ENCODE measurements around the gene ZNF697. TPM values are rescaled to one million over a fixed set of nuclear protein-coding genes. Genes with fewer than 3 reads are reported as not detected.
A peak's percentile ranks its signal among the peaks of the same experiment; 100 is the strongest.

ZNF697 gene
- total RNA-seq, 1 donor from 2014 or later, result 46.1 TPM

DNA sequence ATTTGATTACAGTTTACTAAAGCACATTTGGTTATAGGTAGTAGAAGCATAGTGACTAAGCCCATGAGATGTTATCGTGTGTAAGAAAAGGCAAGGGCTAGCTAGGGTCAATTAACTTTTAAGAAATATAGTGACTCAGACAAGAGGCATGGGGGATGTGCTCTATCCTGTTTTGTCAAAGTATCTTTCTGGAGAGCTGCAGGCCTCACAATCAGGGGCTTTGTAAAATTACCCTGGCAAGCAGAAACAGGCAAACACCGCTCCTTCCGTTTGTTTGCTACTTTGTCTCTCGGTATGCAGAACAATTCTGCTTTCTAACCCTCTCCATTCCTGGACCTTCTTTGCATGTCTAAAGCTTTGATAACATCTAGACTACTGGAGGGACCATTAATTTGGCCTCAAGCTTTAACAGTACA is 26.1 kb upstream of the ZNF697 start:
- H2AFZ ChIP-seq (ENCODE audit: low read depth, low read length), result no peak overlapping the region
- DNase-seq (ENCODE audit: low read depth), result peak; percentile 59

DNA sequence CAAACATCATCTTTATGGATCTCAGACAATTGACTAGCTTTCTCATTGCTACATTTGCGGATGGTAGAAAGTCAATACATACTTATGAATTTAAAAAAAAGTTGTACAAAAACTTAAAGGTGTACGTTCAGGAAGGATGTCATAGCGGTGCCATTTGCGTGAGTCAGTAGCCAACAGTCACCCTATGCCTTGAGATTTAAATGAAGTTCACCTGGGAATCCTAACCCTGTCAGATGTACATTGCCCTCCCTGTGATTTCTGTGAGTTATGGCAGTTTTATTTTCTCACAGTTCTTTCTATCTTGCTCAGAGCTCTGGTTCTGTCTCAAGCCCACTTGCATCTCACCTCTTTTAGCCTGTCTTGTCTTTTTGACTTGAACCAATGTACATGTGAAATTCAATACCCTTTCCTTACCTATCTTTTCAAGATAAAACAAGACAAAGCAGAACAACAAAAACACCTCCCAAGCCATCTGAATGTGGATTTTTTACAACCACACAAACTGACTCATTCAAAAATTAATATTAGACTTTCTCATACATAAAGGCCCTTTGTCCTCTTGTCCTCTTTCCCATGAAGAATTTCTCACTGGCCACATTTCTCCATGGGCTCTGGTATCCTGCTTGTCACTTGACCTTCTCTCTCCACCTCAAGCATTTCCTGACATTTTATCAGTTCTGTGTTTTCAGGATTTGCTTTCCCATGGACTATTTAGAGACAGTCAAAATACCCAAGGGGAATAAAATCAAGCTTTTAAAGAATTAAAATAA is 25.3 kb upstream of the ZNF697 start:
- H3K36me3 ChIP-seq (ENCODE audit: insufficient read depth, low read length), result no peaks in the 10 kb centered on the region
- no peak overlapping the region for H3K4me3 ChIP-seq (ENCODE audit: insufficient read depth, low read depth, low read length)
- H3K27ac ChIP-seq (ENCODE audit: low read depth, low read length), result peak overlapping the region; percentile 39
- FAIRE-seq (no peak), DNase-seq (ENCODE audit: low read depth) (peak; percentile 54)
- no peak overlapping the region for H3K9ac ChIP-seq (ENCODE audit: low read length)
- H2AFZ ChIP-seq (ENCODE audit: low read depth, low read length), result no peak overlapping the region
- peak overlapping the region; percentile 77 for H3K27ac Mint-ChIP-seq (ENCODE audit: unreplicated experiment)
- peaks cover 22% of the 10 kb centered on the region for H3K4me1 ChIP-seq (ENCODE audit: insufficient read depth, low read length)
- no peak for TF ChIP-seq EZH2 (IDR thresholded peaks at IDR 0.05; ENCODE audit: insufficient read depth, low read length)
- TF ChIP-seq, protein P1, sequence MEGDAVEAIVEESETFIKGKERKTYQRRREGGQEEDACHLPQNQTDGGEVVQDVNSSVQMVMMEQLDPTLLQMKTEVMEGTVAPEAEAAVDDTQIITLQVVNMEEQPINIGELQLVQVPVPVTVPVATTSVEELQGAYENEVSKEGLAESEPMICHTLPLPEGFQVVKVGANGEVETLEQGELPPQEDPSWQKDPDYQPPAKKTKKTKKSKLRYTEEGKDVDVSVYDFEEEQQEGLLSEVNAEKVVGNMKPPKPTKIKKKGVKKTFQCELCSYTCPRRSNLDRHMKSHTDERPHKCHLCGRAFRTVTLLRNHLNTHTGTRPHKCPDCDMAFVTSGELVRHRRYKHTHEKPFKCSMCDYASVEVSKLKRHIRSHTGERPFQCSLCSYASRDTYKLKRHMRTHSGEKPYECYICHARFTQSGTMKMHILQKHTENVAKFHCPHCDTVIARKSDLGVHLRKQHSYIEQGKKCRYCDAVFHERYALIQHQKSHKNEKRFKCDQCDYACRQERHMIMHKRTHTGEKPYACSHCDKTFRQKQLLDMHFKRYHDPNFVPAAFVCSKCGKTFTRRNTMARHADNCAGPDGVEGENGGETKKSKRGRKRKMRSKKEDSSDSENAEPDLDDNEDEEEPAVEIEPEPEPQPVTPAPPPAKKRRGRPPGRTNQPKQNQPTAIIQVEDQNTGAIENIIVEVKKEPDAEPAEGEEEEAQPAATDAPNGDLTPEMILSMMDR (IDR thresholded peaks at IDR 0.05; ENCODE audit: insufficient read depth, low read depth, low read length), result no peak
- H3K4me1 Mint-ChIP-seq (ENCODE audit: low read depth, unreplicated experiment), result peaks cover 35% of the 10 kb centered on the region
- H3K9me3 ChIP-seq (ENCODE audit: insufficient read depth, low read depth, low read length), result no peaks in the 10 kb centered on the region
- H4K20me1 ChIP-seq (ENCODE audit: insufficient read depth, low read length), result no peaks in the 10 kb centered on the region
- peaks cover 2% of the 10 kb centered on the region for H3K9me3 Mint-ChIP-seq (ENCODE audit: unreplicated experiment)
- H3K79me2 ChIP-seq (ENCODE audit: insufficient read depth, low read length), result no peaks in the 10 kb centered on the region
- no peaks in the 10 kb centered on the region for H3K27me3 Mint-ChIP-seq (ENCODE audit: low read depth, unreplicated experiment)
- H3K27me3 ChIP-seq (ENCODE audit: insufficient read depth, low read length), result peaks cover 3% of the 10 kb centered on the region
- H3K36me3 Mint-ChIP-seq (ENCODE audit: low read depth, unreplicated experiment), result no peaks in the 10 kb centered on the region
- peak overlapping the region; percentile 72 for H3K4me2 ChIP-seq (ENCODE audit: low read length)
- H3K4me3 Mint-ChIP-seq (ENCODE audit: unreplicated experiment), result no peak overlapping the region

More for the DNA sequence above, 26.1 kb upstream of the ZNF697 start:
- Mint-ChIP-seq H3K4me1 (ENCODE audit: low read depth, unreplicated experiment) (peaks cover 35% of the 10 kb centered on the region), H3K36me3 (ENCODE audit: low read depth, unreplicated experiment) (no peaks in the 10 kb centered on the region), H3K9me3 (ENCODE audit: unreplicated experiment) (peaks cover 2% of the 10 kb centered on the region), H3K27ac (ENCODE audit: unreplicated experiment) (peak overlapping the region; percentile 77), H3K4me3 (ENCODE audit: unreplicated experiment) (peak overlapping the region; percentile 69), H3K27me3 (ENCODE audit: low read depth, unreplicated experiment) (no peaks in the 10 kb centered on the region)
- H3K27me3 ChIP-seq (ENCODE audit: insufficient read depth, low read length), result peaks cover 6% of the 10 kb centered on the region
- no peaks in the 10 kb centered on the region for H3K79me2 ChIP-seq (ENCODE audit: insufficient read depth, low read length)
- no peak overlapping the region for H3K4me3 ChIP-seq (ENCODE audit: insufficient read depth, low read depth, low read length)
- peaks cover 22% of the 10 kb centered on the region for H3K4me1 ChIP-seq (ENCODE audit: insufficient read depth, low read length)
- FAIRE-seq, result no peak
- H3K4me2 ChIP-seq (ENCODE audit: low read length), result peak overlapping the region; percentile 72
- TF ChIP-seq EZH2 (IDR thresholded peaks at IDR 0.05; ENCODE audit: insufficient read depth, low read length), result no peak
- TF ChIP-seq, protein P1 (IDR thresholded peaks at IDR 0.05; ENCODE audit: insufficient read depth, low read depth, low read length), result no peak
- H3K9me3 ChIP-seq (ENCODE audit: insufficient read depth, low read depth, low read length), result no peaks in the 10 kb centered on the region
- H3K27ac ChIP-seq (ENCODE audit: low read depth, low read length), result peak overlapping the region; percentile 39
- no peaks in the 10 kb centered on the region for H3K36me3 ChIP-seq (ENCODE audit: insufficient read depth, low read length)
- no peak overlapping the region for H3K9ac ChIP-seq (ENCODE audit: low read length)
- H4K20me1 ChIP-seq (ENCODE audit: insufficient read depth, low read length), result no peaks in the 10 kb centered on the region

DNA sequence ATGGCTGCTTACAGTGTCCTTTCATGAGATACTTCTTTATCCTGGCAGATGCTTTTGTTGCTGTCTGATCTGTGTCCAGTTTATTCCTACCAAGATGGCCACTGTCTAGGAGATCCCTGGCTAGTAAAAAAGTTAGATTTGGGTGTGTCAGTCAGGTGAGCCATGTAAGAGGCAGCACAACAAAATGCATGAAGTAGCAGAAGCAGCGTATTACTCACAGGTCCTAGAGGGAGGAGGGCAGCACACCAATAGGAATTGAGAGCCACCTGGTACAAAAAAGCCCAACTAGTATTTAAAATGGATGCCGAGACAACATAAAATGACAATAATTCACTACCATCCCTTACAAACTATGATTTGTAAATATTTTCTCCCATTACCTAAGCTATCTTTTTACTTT is 22.8 kb upstream of the ZNF697 start:
- DNase-seq (ENCODE audit: low read depth) (no peak), FAIRE-seq (no peak)
- H3K4me1 Mint-ChIP-seq (ENCODE audit: low read depth, unreplicated experiment), result peaks cover 34% of the 10 kb centered on the region
- Histone ChIP-seq H3K4me1 (ENCODE audit: insufficient read depth, low read length) (peaks cover 22% of the 10 kb centered on the region), H3K9me3 (ENCODE audit: insufficient read depth, low read depth, low read length) (no peaks in the 10 kb centered on the region), H3K4me3 (ENCODE audit: insufficient read depth, low read depth, low read length) (no peak overlapping the region), H3K4me2 (ENCODE audit: low read length) (no peak overlapping the region), H3K27me3 (ENCODE audit: insufficient read depth, low read length) (no peaks in the 10 kb centered on the region), H3K79me2 (ENCODE audit: insufficient read depth, low read length) (no peaks in the 10 kb centered on the region), H3K27ac (ENCODE audit: low read depth, low read length) (no peak overlapping the region), H4K20me1 (ENCODE audit: insufficient read depth, low read length) (no peaks in the 10 kb centered on the region), H3K9ac (ENCODE audit: low read length) (no peak overlapping the region), H2AFZ (ENCODE audit: low read depth, low read length) (no peak overlapping the region), H3K36me3 (ENCODE audit: insufficient read depth, low read length) (no peaks in the 10 kb centered on the region)
- H3K4me3 Mint-ChIP-seq (ENCODE audit: unreplicated experiment), result no peak overlapping the region
- H3K27ac Mint-ChIP-seq (ENCODE audit: unreplicated experiment), result no peak overlapping the region
- no peaks in the 10 kb centered on the region for H3K36me3 Mint-ChIP-seq (ENCODE audit: low read depth, unreplicated experiment)
- TF ChIP-seq EZH2 (IDR thresholded peaks at IDR 0.05; ENCODE audit: insufficient read depth, low read length), result no peak
- TF ChIP-seq, protein P1 (IDR thresholded peaks at IDR 0.05; ENCODE audit: insufficient read depth, low read depth, low read length), result no peak
- H3K9me3 Mint-ChIP-seq (ENCODE audit: unreplicated experiment), result peaks cover 2% of the 10 kb centered on the region
- H3K27me3 Mint-ChIP-seq (ENCODE audit: low read depth, unreplicated experiment), result peaks cover 2% of the 10 kb centered on the region

All from astrocyte (in vitro differentiated cells and primary cell).